Activated naive CD4-positive, alpha-beta T cell treated with anti-CD3 and anti-CD28 coated beads, Interleukin-2, amount 50 U/mL, for 24 hours (primary cell): ENCODE measurements around the gene POU2F1.

Source experiments
- H3K27ac Mint-ChIP-seq: one replicate; pipeline ENCODE4 v1.8.0; 2021; ENCODE audit warnings: mild to moderate bottlenecking, mixed read lengths
- H3K27me3 Mint-ChIP-seq: one replicate; pipeline ENCODE4 v1.8.0; 2021; ENCODE audit warnings: mixed read lengths
- H3K36me3 Mint-ChIP-seq: one replicate; pipeline ENCODE4 v1.8.0; 2021; ENCODE audit warnings: mixed read lengths
- H3K4me1 Mint-ChIP-seq: one replicate; pipeline ENCODE4 v1.8.0; 2021; ENCODE audit warnings: mixed read lengths
- H3K4me3 Mint-ChIP-seq: one replicate; pipeline ENCODE4 v1.8.0; 2021; ENCODE audit warnings: mild to moderate bottlenecking, mixed read lengths
- H3K9me3 Mint-ChIP-seq: one replicate; pipeline ENCODE4 v1.8.0; 2021; ENCODE audit warnings: mixed read lengths

Gene POU2F1

DNA sequence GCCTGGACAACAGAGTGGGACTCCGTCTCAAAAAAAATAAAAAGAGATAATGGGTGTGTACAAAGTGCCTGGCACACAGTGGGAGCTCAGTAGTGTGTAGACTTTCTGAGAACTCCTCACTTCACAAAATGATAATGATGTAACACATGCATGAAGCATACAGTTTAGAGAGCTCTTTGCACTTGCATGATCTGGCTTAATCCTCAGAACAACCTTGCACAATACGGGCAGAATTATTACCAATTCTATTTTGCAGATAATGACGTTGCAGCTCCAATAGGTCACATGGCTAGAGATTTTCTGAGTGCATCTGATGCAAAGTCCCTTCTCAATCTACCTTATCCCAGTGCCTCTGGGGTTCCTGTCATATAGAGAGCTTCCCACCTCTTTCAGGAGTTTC lies 226.3 kb downstream of the POU2F1 start:
- Mint-ChIP-seq H3K4me3 (peak overlapping the region; percentile 75), H3K27me3 (no peaks in the 10 kb centered on the region), H3K27ac (peak overlapping the region; percentile 95), H3K36me3 (peaks cover 4% of the 10 kb centered on the region), H3K9me3 (no peaks in the 10 kb centered on the region), H3K4me1 (peaks cover 83% of the 10 kb centered on the region)

GRCh38 chr1:167447521-167448136 lies 226.9 kb downstream of the POU2F1 start:
- Mint-ChIP-seq H3K4me1 (peaks cover 83% of the 10 kb centered on the region), H3K4me3 (peak overlapping the region; percentile 75), H3K9me3 (no peaks in the 10 kb centered on the region), H3K36me3 (peaks cover 4% of the 10 kb centered on the region), H3K27me3 (no peaks in the 10 kb centered on the region), H3K27ac (peak overlapping the region; percentile 95)

- Mint-ChIP-seq H3K27ac (peak overlapping the region; percentile 98), H3K4me3 (peak overlapping the region; percentile 84), H3K27me3 (no peaks in the 10 kb centered on the region), H3K9me3 (no peaks in the 10 kb centered on the region), H3K4me1 (peaks cover 64% of the 10 kb centered on the region), H3K36me3 (no peaks in the 10 kb centered on the region)
Measured at GRCh38 chr1:167450843-167451242, 230.2 kb downstream of the POU2F1 start.

DNA sequence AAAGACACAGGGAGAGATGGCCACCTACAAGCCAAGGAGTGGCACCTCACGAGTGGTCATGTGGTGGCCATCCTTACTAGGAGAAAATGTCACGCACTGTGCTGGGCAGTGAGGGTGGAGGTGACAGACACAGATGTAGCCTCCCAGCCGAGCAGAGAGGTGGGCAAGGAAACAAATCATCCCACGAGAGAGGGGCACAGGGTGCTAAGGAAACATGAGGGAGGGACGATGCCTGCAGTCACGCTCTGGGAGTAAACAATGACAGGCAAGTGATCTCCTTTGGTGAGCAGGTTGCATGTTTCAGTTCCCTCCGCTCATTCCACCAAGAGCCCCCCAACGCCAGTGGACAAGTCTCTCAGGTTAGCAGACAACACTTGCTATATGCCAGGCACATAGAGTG lies 231.8 kb downstream of the POU2F1 start:
- peak overlapping the region; percentile 77 for H3K4me3 Mint-ChIP-seq
- no peaks in the 10 kb centered on the region for H3K9me3 Mint-ChIP-seq
- no peaks in the 10 kb centered on the region for H3K36me3 Mint-ChIP-seq
- peaks cover 63% of the 10 kb centered on the region for H3K4me1 Mint-ChIP-seq
- H3K27me3 Mint-ChIP-seq = no peaks in the 10 kb centered on the region
- H3K27ac Mint-ChIP-seq = peak overlapping the region; percentile 91

DNA sequence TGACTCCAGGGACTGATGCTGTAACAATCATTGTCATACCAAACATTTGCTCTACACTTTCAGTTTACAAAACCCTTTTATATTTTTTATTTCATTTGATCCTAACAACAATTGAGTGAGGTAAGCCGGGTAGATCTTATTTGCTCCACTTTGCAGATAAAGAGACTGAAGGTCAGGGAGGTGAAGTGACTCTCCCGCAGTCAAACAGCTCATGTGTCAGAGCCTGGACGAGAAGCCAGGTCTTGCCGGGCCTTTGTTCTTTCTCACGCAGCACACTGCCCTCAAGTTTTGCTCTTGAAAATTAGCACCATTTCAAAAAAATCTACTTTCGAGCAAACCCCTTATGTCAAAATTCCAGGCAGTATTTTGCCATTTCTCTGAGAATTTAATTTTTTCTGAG lies 232.4 kb downstream of the POU2F1 start:
- Mint-ChIP-seq H3K27ac (peak overlapping the region; percentile 84), H3K36me3 (no peaks in the 10 kb centered on the region)

GRCh38 chr1:167454304-167454893 lies 233.7 kb downstream of the POU2F1 start:
- Mint-ChIP-seq H3K9me3 (no peaks in the 10 kb centered on the region), H3K4me1 (peaks cover 62% of the 10 kb centered on the region), H3K36me3 (no peaks in the 10 kb centered on the region), H3K27ac (peak overlapping the region; percentile 80), H3K27me3 (no peaks in the 10 kb centered on the region), H3K4me3 (peak overlapping the region; percentile 79)

More for the DNA sequence above, 232.4 kb downstream of the POU2F1 start:
- H3K4me1 Mint-ChIP-seq = peaks cover 63% of the 10 kb centered on the region
- no peaks in the 10 kb centered on the region for H3K9me3 Mint-ChIP-seq
- H3K27me3 Mint-ChIP-seq = no peaks in the 10 kb centered on the region
- peak overlapping the region; percentile 79 for H3K4me3 Mint-ChIP-seq

DNA sequence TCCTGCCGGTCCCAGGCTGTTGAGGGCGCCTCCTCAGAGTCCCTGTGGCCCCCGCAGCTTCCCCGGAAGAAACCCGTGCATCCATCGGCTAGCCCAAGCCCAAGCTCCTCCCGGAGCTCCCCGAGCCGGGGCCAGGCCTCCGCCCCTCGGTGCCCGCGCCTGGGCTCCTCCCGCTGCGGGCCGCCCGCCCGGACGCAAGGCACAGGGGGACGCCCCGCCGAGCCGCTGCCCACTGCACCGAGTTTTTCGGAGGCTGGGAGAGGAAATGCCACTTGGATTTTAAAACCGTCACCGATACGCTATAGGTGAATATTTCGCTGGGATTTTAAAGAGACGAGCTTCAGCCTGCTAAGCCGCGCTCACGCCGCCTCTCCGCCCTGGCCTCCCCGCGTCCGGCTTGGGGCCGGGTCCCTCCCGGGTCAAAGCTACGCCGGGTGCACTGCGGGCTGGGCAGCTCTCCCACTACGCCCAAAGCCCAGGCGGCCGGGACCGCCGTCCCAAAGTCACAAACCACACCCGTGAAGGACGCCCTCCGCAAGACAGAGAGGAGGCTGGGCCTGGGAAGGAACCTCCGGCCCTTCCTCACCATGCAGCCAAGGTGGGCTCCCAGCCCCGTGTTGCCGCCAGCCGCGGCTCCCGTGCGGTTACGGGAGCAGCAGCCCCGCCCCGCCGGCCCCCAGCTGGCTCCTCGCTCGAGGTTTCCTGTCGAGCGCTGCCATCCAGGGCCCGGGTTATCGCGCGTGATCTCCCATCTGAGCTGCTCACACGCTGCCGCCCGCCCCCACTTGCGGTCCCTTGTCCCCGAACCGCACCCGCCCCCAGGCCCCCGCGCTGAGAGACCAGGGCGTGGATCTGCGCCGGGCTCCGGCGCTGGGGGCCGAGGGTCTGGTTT lies 234.5 kb downstream of the POU2F1 start:
- no peaks in the 10 kb centered on the region for H3K36me3 Mint-ChIP-seq
- peak overlapping the region; percentile 79 for H3K4me3 Mint-ChIP-seq
- H3K9me3 Mint-ChIP-seq = no peaks in the 10 kb centered on the region
- H3K4me1 Mint-ChIP-seq = peaks cover 69% of the 10 kb centered on the region
- no peaks in the 10 kb centered on the region for H3K27me3 Mint-ChIP-seq
- H3K27ac Mint-ChIP-seq = peak overlapping the region; percentile 80

GRCh38 chr1:167455786-167456446 lies 235.2 kb downstream of the POU2F1 start:
- no peaks in the 10 kb centered on the region for H3K36me3 Mint-ChIP-seq
- no peaks in the 10 kb centered on the region for H3K27me3 Mint-ChIP-seq
- peak overlapping the region; percentile 79 for H3K4me3 Mint-ChIP-seq
- H3K9me3 Mint-ChIP-seq = no peaks in the 10 kb centered on the region
- H3K27ac Mint-ChIP-seq = peak overlapping the region; percentile 89
- peaks cover 69% of the 10 kb centered on the region for H3K4me1 Mint-ChIP-seq

DNA sequence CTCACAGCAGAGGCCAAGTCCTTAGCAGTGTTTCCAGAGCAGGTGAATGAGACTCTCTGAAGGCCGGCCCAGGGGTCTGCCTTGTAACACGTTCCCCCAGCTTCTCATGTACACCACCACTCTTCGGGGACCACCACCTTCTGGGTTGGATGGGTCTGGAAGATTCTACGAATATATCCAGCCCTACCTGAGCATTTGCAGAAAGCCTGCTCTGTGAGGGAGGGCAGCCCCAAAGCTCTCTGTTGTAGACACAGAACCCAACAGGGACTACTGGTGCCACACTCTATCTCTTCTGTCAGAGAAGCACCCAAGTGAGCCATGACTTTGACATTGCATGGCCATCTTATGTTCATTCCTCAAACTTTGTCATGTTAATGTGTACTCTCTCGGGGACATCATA lies 235.8 kb downstream of the POU2F1 start:
- Mint-ChIP-seq H3K4me3 (peak overlapping the region; percentile 79), H3K36me3 (no peaks in the 10 kb centered on the region), H3K9me3 (no peaks in the 10 kb centered on the region), H3K27ac (peak overlapping the region; percentile 89), H3K4me1 (peaks cover 69% of the 10 kb centered on the region), H3K27me3 (no peaks in the 10 kb centered on the region)

DNA sequence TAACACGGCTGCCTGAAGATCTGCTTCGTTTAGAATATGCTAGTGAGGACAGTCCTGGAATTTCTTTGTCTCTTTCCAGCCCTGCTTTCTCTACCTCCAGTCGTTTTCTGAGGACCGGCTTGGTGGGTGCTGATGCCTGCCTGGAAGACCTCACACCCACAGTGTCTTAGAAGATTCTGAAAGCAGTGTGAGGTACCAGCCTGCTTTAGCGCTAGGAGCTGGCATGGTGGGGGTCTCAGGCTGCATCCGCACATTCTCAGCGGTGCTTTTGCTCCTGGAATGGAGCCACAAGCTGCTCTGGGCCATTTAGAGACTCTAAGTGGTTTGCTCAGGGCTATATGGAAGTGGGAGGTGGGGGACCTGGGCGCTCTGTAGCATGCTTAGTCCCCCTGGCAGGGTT lies 236.2 kb downstream of the POU2F1 start:
- peak overlapping the region; percentile 79 for H3K4me3 Mint-ChIP-seq
- H3K27me3 Mint-ChIP-seq = no peaks in the 10 kb centered on the region
- H3K27ac Mint-ChIP-seq = peak overlapping the region; percentile 89
- no peaks in the 10 kb centered on the region for H3K36me3 Mint-ChIP-seq
- peaks cover 71% of the 10 kb centered on the region for H3K4me1 Mint-ChIP-seq
- H3K9me3 Mint-ChIP-seq = no peaks in the 10 kb centered on the region

DNA sequence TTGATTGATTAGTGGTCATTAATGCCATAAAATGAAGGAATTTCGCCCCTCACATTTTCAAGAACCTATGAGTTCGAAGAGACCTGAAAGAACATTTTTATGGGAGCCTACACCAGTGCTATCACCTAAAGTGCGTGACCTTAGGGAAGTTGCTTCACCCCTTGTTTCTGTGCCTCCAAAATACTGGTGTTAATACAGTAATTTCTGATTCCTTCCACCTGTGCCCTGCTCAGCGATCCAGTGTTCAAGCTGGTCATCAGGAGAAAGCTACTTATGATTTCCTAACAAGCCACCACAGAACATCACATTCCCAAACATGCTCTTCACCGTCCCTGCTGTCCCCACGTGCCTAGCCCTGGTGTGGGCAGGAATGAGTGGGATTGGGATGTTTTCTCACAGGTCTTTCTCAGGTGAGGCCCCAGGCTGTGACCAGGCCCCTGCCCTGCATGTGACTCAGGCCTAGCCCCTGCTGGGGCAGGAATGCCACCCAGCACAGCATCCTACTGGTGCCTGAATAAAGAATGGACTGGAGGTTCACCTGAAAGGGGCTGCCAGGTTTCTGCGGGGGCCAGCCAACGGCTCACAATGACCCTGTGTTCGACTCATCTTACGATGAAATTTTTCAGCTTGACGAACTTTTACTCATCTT lies 237.4 kb downstream of the POU2F1 start:
- Mint-ChIP-seq H3K4me1 (peaks cover 68% of the 10 kb centered on the region), H3K9me3 (no peaks in the 10 kb centered on the region), H3K4me3 (peak overlapping the region; percentile 23), H3K27ac (peak overlapping the region; percentile 76), H3K27me3 (no peaks in the 10 kb centered on the region), H3K36me3 (peaks cover 2% of the 10 kb centered on the region)

- H3K4me1 Mint-ChIP-seq = peaks cover 90% of the 10 kb centered on the region
- peak overlapping the region; percentile 98 for H3K27ac Mint-ChIP-seq
- H3K27me3 Mint-ChIP-seq = no peaks in the 10 kb centered on the region
- H3K4me3 Mint-ChIP-seq = peak overlapping the region; percentile 68
- no peaks in the 10 kb centered on the region for H3K9me3 Mint-ChIP-seq
- peaks cover 5% of the 10 kb centered on the region for H3K36me3 Mint-ChIP-seq
Measured at GRCh38 chr1:167460836-167461235, 240.2 kb downstream of the POU2F1 start.

DNA sequence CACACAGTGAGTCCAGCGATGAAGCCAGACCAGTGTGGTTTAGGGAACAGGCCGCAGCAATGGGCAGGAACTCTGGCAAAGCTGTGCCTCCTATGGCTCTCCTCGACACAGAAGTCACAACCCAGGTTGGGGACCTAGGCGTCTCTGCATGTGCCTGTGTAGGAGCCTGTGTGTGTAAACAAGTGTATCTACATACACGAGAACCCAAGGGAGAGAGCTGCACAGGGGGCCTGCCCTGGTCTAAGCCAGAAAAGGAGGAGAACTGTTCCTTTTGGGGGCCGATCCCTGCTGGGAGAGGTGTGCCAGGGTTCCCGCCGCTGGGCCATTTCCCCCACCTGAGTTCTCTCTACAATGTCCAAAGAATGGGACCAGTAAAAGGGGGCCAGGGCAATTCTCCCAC lies 241.7 kb downstream of the POU2F1 start:
- Mint-ChIP-seq H3K4me3 (no peak overlapping the region), H3K4me1 (peaks cover 89% of the 10 kb centered on the region), H3K9me3 (no peaks in the 10 kb centered on the region), H3K36me3 (peaks cover 5% of the 10 kb centered on the region), H3K27ac (peak overlapping the region; percentile 98), H3K27me3 (no peaks in the 10 kb centered on the region)

GRCh38 chr1:167463080-167463479 lies 242.4 kb downstream of the POU2F1 start:
- H3K9me3 Mint-ChIP-seq = no peaks in the 10 kb centered on the region

More at GRCh38 chr1:167463080-167463479, 242.4 kb downstream of the POU2F1 start:
- Mint-ChIP-seq H3K27ac (peak overlapping the region; percentile 98), H3K4me3 (peak overlapping the region; percentile 23), H3K36me3 (peaks cover 5% of the 10 kb centered on the region), H3K27me3 (no peaks in the 10 kb centered on the region), H3K4me1 (peaks cover 89% of the 10 kb centered on the region)
